G401 (cell line): ENCODE data around the gene TP63. TPM values are rescaled to one million over a fixed set of nuclear protein-coding genes. Genes with fewer than 3 reads are reported as not detected.
"Not testable (repeated sequence)": the region's sequence is repeated elsewhere in the genome, so short reads cannot be mapped to it uniquely, and the experiment has no call there.

Experiments
- DNase-seq: peaks from one replicate; pipeline ENCODE4 v3.0.0-alpha.2; 2015; ENCODE audit warnings: low spot score
- in situ Hi-C: cut with HindIII; loops from 2 replicates; pipeline ENCODE4 v1.10.0; 2016; ENCODE audit warnings: low sequenced_read_pairs, mixed read lengths
- total RNA-seq: library from RNA; depleted of rRNA; stranded (reverse); fragments of >200 nt; shearing (Covaris generic); gene quantifications from 2 replicates; pipeline ENCODE4 v1.2.3, GENCODE V29; 2014

TP63 gene
- total RNA-seq, 1 experiment from 2014 or later = not detected

DNA sequence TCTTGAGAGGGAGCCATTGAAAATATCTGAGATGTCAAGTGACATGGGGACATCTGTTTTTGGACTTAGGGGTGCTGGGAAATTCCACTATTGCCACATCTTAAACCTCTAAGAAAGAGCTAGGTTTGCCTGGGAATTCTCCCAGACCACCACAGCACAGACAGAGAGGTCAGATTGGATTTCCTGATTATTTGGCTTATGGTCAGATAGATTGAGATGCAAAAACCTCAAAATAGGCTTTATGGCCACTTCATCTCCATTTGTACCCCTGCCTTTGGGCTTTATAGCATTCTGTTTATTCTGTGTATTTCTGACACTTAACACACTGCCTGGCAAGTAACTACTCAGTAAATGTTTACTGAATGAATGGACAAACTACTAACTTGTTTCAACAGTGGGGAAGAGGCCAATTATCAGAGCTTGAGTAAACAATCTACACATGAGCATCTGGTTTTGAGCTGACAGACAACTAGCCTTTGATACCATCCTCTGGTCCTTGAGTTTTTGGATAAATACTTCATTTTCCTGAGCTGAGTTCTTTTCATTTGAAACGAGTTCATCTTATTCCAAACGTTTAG, 81.8 kb downstream of the TP63 start:
- DNase-seq = no peak
- in situ Hi-C loops = no loop called here

DNA sequence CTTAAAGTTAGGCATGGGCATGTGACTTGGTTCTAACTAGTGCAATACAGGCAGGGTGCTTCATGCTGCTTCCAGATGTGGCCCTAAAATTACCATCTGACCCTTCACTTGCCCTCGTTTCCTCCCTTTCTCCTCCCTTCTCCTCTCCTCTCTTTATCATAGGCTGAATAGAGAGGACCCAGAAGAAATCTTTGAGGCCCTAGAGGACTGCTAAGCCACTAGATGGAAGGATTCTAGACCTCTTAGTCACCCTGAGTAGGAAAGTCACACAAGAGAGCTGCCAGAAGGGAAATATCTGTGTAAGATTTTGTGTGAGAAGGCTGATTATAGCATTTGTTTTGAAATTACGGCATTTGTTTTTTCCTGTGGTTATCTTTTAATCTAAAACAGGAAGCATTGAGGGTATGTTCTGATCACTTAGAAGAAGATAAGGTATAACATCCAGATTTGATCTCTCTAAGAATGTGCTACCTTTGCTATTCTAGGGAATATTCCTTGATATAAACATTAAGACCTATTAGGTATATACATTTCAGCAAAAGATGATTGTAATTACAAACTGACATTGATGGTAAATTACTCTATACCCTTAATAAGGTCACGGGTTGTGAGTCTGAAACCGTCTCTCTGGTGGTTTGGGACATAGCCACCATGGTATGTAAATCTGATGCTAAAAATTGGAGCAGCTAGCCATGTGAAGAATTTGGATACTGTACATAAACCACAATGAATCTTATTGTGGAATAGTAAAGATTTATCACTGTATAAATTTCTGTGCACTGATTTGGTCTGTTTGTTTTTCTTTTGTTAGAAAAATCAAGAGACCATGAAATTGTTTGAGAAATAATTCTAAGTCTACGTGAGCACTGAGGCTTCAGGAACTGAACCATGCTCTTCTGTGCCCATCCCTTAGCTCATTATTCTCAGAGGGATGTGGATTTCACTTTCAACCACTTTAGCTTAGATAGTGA, 84.1 kb downstream of the TP63 start:
- DNase-seq = no peak
- in situ Hi-C loops = no loop called here

DNA sequence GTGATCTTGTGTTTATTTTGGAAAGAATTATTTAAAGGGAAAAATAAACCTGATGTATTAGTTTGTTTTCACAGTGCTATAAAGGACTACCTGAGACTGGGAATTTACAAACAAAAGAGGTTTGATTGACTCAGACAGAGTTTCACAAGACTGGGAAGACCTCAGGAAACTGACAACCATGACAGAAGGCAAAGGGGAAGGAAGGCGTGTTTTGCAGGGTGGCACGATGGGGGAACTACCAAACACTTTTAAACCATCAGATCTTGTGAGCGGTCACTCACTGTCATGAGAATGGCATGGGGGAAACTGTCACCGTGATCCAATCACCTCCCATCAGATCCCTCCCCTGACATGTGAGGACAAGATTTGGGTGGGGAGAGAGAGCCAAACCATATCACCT, 87.0 kb downstream of the TP63 start:
- in situ Hi-C loops = no loop called here
- no peak for DNase-seq

DNA sequence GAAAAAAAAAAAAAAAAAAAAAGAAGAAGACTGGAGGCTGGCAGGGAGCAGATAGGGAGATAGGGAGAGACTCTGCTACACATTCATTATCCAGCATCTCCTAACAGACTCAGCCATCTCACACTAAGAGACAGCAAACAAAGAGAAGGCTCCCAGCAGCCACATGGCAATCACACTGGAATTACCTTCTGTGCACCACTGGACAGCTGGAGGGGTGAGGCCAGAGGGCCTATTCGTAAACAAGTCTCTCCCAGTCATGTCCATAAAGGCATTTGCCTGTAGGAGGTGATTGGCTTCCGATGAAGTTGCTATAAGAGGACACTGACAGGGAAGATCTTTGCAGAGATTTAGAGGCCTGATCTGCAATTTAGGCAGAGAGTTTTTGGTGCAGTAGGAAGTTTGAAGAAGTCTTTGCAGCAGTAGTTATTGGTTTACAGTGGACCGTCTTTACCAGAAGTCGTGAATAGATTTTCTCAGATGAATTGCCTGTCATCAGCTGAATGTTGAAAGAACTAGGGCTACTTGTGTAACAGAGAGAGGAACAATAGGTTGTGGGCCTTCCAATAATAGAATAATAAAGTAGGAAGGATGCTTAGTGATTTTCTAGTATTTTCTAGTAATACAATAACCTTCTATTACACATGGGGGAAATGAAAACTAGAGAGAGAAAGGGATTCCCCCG, 89.7 kb downstream of the TP63 start:
- no peak for DNase-seq
- in situ Hi-C loops = no loop called here

DNA sequence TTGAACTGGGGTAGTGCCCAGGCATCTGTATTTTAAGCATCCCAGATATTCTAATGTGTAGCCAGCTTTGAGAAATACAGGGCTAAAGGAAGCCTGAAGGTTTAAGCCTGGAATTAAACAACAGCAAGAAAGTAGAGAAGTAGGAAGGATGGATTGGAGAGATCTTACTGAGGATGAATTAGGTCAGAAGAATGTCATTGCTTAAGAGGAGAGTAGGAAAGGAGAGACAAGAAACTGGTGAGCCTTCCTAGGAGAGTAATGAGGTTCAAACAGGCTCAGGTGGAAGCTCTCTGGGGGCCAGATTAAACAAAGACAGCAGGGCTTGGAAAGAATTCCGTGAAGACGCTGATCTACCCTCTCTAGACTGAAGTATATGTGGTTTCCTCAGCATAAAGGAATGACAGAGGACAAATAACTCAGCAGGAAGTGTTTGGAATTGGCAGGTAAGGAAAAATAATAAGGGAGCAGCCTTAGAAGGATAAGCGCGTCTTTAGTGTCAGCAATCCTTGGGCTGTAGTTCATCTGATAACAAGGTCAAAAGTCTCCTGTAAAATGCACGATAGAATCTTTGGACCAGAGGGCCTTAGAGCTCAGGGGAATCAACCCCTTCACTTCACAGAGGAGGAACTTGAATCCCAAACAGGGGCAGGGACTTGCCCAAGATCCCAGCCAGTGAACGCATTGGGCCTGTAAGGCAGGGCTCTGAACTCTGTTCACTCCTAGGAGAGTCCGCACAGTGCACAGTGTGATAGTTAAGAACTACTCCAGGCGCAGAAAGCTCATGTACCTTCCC, 90.9 kb downstream of the TP63 start:
- DNase-seq = no peak
- in situ Hi-C loops = no loop called here

DNA sequence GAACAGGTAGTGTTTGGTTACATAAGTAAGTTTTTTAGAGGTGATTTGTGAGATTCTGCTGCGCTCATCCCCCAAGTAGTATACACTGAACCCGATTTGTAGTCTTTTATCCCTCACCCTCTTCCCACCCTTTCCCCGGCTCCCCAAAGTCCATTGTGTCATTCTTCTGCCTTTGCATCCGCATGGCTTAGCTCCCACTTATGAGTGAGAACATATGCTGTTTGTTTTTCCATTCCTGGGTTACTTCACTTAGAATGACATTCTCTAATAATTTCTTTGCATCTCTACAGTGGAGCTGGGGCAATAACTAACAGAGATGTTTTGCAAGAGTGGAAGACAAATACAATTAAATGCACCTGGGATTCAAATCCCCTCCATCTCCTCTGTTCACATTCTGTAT, 93.2 kb downstream of the TP63 start:
- in situ Hi-C loops = no loop called here
- DNase-seq = no peak

DNA sequence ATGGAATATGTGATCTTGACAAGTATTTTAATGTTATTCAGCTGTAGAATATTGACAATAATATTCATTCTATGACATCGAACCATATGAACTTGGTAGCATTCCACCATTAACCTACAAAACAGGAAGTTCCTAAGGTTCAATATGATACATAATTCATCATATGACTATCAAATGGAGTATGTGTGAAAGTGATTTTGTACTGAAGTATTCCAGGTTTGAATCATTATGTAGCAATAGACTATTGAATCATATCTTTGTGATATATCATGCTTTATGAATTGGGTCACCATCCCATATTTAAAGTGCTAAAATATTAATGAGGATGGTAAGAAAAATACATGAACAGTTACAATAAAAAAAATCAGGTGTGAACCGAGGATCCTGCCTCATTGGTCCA, 95.1 kb downstream of the TP63 start:
- in situ Hi-C loops = no loop called here
- no peak for DNase-seq

DNA sequence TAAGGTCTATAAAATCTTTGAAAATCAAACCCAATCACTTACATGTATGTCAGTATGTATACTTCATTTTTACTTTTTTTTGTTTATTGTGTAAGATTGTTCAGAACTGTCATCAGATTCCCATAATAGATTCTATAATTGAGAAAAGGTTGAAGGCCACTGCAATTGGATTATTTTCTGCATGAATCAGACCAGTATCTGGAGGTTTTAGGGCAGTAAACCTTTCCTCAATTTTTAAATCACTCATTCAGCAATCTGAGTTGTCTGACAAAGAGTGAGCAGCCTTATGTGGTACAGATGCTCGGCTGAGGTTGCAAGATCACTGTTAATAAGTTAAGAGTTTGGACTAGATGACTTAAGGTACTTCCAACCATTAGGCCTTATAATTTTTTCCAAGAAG, 96.0 kb downstream of the TP63 start:
- in situ Hi-C loops = no loop called here
- no peak for DNase-seq

DNA sequence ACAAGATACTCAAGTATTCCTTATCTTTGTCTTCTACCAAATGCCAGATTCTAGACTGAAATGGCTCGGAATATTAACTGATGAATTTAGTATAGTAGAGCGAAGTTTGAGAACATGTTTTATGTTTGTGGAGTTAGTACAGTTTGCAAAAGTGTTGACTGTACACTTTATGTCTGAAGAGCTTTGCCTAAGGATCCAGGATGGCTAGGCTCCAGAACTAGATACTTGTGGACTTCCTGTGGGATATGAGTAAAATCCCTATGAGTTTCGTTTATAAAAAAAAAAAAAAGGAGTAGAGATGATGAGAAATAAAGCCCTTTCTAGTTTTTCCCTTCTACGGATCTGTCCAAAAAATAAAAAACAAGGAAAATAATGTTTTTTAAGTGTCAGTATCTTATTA, 96.7 kb downstream of the TP63 start:
- in situ Hi-C loops = no loop called here
- DNase-seq = no peak

DNA sequence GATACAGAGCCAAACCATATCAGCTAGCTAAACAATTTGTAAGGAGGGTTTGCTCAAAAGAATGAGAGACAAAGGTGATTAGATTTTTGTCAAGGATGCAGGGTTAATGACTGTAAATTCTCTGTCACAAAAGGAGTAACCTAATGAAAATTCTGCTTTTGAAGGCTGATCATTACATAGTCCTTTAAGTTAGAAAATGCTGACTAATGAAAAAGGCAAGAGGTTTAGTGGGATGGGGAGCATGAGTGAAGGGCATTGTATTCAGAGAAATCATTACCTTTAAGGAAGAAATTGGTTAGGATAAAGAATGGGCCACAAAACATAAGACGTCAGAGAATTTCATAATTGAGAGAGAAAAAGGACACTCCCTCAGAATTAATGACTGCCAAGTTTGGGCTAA, 97.7 kb downstream of the TP63 start:
- no peak for DNase-seq
- in situ Hi-C loops = no loop called here

DNA sequence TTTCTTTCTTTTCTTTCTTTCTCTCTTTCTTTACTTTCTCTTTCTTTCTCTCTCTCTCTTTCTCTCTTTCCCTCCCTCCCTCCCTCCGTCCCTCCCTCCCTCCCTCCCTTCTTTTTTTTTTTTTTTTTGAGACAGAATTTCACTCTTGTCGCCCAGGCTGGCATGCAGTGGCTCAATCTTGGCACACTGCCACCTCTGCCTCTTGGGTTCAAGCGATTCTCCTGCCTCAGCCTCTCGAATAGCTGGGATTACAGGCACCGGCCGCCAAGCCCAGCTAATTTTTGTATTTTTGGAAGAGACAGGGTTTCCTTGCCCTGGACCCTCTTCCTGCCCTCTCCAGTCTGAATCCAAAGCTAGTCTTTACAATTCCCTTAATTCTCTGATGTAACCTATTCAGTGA, 102.9 kb downstream of the TP63 start:
- DNase-seq = no peak
- in situ Hi-C loops = no loop called here

DNA sequence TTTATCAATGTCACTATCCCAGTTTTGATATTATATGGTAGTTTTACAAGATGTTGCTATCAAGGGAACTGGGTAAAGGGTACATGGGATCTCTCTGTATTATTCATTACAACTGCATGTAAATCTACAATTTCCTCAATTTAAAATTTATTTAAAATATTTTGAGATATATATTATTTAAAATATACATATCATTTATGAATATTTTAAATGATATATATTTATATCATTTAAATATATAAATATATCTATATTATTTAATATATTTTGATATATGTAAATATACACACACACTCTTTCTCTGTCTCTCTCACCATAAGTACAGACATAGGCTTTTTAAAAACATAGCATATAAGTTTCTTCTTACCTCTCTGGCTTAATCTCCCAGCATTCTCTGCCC, 104.7 kb downstream of the TP63 start:
- DNase-seq = no peak
- in situ Hi-C loops = no loop called here

DNA sequence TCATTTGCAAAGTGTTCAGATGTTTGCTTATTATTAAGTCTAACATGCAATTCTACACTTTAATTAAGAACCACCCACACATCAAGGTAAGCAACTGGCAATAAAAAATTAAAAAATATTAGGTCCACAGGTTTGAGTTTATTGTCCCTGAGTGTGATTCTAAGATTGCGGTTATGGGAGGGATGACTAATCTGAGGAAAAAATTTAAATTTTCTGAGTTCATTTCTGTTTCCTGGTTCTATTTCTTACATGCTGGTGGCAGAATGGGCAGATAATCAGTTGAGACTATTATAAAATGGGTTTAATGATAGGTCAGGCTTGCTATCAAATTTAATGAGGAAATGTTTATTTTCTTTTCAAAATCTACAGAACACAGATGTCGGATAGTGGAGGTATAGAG, 105.9 kb downstream of the TP63 start:
- in situ Hi-C loops = no loop called here
- no peak for DNase-seq

DNA sequence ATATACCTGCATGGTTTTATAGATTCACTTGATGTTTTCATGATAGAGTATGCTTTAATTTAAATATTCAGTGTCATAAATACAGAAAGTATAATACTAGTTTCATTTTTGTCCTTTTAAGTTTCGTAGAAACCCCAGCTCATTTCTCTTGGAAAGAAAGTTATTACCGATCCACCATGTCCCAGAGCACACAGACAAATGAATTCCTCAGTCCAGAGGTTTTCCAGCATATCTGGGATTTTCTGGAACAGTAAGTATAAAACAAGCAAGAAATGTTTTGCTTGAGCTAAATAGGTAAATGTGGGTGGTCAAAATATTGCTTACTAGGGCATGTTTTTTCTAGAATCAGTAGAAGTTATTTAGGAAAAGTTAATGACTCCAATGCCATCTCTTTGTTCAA, 106.4 kb downstream of the TP63 start:
- no peak for DNase-seq
- in situ Hi-C loops = no loop called here

DNA sequence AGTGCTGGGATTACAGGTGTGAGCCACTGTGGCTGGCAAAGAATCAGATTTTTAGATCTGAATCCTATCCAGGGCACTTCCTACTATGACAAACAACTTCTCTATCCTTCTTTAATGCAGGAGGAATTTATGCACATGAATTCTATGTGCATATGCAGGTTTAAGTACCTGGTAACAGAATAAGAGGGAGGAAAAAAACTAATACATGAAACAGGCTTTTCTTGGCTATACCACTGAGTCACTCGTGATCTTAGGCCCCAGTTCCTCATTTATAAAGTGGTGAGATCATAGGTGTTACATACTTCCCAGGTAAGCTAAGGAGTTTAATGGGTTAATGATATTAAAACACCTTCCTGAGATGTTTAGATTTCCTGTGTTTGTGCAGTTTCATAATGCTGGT, 108.2 kb downstream of the TP63 start:
- no peak for DNase-seq
- in situ Hi-C loops = no loop called here

DNA sequence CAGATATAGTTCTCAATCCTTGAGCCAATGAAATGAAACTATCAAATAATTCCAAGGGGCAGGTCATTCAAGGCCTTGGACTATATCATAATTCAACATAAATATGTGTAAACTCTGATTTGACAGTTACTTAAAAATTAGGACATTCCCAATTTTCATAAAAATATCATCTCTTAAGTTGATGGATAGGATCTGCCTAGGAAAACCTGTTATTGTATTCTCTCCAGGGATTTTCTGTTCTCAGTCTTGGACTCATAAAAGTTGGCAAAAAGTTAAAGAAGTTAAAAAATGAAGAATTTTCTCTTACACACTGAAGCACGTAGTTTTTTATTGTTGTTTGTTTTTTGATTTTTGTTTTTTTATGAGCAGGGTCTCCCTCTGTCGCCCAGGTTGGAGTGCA, 109.0 kb downstream of the TP63 start:
- DNase-seq = no peak
- in situ Hi-C loops = no loop called here

DNA sequence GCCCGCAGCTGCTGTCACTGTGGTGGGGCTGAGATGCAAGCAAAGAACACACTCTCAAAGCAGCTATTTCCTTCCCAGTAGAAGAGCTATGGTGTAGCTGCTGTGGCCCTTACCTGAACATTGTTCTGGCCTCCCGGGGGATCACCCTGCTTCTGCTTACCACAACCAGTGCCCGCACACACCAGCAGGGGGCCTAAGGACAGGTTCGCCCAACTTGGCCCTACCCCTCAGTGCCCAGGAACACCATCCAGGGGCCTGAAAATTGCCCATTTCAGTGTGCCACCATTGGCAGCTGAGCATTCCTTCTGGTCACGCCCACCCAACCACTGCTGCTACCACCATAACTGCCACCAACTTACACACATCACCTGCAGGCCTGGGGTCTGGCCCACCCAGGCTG, 113.0 kb downstream of the TP63 start:
- DNase-seq = no peak
- in situ Hi-C loops = no loop called here

DNA sequence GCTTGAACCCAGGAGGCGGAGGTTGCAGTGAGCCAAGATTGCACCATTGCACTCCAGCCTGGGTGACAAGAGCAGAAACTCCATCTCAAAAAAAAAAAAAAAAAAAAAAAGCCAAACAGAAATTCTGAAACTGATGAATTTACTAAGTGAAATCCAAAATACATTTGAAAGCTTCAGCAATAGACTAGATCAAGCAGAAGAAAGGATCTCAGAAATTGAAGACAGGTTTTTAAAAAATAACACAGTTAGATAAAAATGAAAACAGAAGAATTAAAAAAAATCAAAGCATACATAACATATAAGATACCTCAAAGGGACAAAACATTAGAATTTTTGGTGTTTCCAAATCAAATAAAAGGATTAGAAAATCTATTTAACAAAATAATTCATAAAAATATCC, 114.4 kb downstream of the TP63 start:
- in situ Hi-C loops = no loop called here

DNA sequence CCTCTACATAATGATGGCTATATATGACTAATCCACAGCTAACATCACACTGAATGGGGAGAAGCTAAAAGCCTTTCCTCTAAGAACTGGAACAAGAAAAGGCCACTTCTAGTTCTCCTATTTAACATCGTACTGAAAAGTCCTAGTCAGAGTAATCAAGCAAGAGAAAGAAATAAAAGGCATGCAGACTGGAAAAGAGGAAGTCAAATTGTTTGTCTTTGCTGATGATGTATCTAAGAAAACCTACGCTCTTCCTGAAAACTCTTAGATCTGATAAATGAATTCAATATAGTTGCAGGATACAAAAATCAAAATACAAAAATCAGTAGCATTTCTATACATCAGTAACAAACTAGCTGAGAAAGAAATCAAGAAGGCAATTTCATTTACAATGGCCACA, 116.9 kb downstream of the TP63 start:
- DNase-seq = no peak
- in situ Hi-C loops = no loop called here

More for the DNA sequence above, 114.4 kb downstream of the TP63 start:
- no peak for DNase-seq

DNA sequence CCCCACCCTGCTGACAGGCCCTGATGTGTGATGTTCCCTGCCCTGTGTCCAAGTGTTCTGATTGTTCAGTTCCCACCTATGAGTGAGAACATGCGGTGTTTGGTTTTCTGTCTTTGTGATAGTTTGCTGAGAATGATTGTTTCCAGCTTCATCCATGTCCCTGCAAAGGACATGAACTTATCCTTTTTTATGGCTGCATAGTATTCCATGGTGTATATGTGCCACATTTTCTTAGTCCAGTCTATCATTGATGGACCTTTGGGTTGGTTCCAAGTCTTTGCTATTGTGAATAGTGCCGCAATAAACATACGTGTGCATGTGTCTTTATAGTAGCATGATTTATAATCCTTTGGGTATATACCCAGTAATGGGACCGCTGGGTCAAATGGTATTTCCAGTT, 119.8 kb downstream of the TP63 start:
- DNase-seq, in situ Hi-C loops: not testable (repeated sequence)
